Subcutaneous abdominal adipose tissue (tissue), 5 donors: ENCODE results near the gene ASB18.
A peak's percentile ranks its signal among the peaks of the same experiment; 100 is the strongest.

Source experiments
- H3K27ac ChIP-seq: one replicate; pipeline ENCODE4 v1.7.0; 2013; ENCODE audit warnings: low read depth, mild to moderate bottlenecking, inconsistent platforms, low read length, moderate library complexity
- H3K27me3 ChIP-seq, 5 donors: one replicate each; pipeline ENCODE4 v1.7.0; 2013; ENCODE audit warnings: low read length in 5 of 5, inconsistent platforms in 1 of 5; ENCODE audit not compliant: control insufficient read depth in 5 of 5, insufficient read depth in 4 of 5
- H3K36me3 ChIP-seq, 5 donors: one replicate each; pipeline ENCODE4 v1.7.0; 2013; ENCODE audit warnings: low read length in 5 of 5; ENCODE audit not compliant: control insufficient read depth in 5 of 5, insufficient read depth in 5 of 5
- H3K4me1 ChIP-seq, 5 donors: one replicate each; pipeline ENCODE4 v1.7.0; 2013; ENCODE audit warnings: low read length in 5 of 5, mild to moderate bottlenecking in 3 of 5, moderate library complexity in 1 of 5; ENCODE audit not compliant: control insufficient read depth in 5 of 5, insufficient read depth in 5 of 5
- H3K4me3 ChIP-seq, 5 donors: one replicate each; pipeline ENCODE4 v1.7.0; 2013; ENCODE audit warnings: low read length in 5 of 5, low read depth in 1 of 5
- H3K9ac ChIP-seq, 5 donors: one replicate each; pipeline ENCODE4 v1.7.0; 2013; ENCODE audit warnings: low read length in 5 of 5, mild to moderate bottlenecking in 4 of 5, moderate library complexity in 3 of 5
- H3K9me3 ChIP-seq, 5 donors: one replicate each; pipeline ENCODE4 v1.7.0; 2013; ENCODE audit warnings: low read length in 5 of 5; ENCODE audit not compliant: control insufficient read depth in 5 of 5
- donor health status: healthy.
- donor health status: healthy.
- donor health status: healthy.
- donor health status: healthy.
- donor health status: healthy.

Gene ASB18

DNA sequence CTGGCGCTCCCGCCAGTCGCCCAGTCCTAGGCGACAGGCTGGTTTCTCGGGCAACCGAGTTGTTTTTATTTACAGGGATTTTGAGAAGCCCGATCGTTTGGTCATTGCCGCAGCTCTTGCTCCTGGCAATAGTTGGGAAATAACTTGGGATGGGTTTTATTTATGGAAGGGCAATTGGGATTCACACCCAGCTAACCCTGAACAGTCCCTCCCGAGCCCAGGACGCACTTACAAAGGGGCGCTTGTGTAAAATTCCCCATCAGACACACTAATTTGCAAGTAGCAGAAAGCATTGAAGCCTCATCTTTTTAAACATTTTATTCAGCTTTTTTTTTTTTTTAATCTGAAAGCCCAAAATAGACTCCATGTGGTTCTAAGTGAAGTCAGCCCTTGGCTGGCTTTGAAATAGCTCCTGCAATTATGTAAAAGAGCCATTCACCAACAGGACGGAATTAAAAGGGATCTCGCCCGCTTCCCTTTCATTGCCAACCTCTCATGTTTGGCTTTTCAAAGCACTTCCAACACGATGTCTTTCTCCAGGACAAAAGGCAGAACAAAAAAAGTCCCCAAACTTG, 92.4 kb downstream of the ASB18 start:
- no peaks in the 10 kb centered on the region for H3K36me3 ChIP-seq
- no peak overlapping the region for H3K4me3 ChIP-seq
- no peak overlapping the region for H3K27ac ChIP-seq
- peaks cover 0 to 34% (median 20%) of the 10 kb centered on the region in 5 donors for H3K4me1 ChIP-seq
- no peaks in the 10 kb centered on the region for H3K9me3 ChIP-seq
- H3K9ac ChIP-seq: no peak overlapping the region
- H3K27me3 ChIP-seq: peaks cover 68 to 95% (median 79%) of the 10 kb centered on the region in 5 donors

DNA sequence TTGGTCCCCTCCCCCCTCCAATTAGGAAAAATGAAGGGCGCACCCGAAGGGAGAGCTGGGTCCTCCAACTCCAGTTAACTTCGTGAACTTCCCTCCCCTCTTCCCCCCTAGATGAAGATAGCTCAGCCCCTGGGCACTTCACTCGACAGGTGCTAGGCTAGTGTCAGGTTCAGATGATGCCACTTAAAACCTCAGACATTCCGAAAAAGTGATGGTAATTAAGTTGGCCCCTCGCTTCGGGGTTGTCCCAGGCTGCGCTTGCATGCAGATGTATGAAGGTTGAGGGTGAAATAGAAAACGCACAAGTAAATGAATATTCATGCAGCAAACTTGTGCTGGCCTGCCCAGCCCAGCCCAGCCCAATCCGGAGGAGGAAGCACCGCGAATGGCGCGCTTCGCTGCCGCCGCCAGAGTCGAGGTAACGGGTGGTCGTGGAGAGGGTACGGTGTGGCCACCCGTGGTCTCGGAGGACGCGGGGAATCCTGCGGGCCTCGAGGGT, 93.0 kb downstream of the ASB18 start:
- Histone ChIP-seq H3K9me3 (no peaks in the 10 kb centered on the region), H3K9ac (no peak overlapping the region), H3K27me3 (peaks cover 70 to 95% (median 81%) of the 10 kb centered on the region in 5 donors), H3K4me1 (peaks cover 0 to 39% (median 26%) of the 10 kb centered on the region in 5 donors), H3K27ac (no peak overlapping the region), H3K36me3 (no peaks in the 10 kb centered on the region), H3K4me3 (no peak overlapping the region)

DNA sequence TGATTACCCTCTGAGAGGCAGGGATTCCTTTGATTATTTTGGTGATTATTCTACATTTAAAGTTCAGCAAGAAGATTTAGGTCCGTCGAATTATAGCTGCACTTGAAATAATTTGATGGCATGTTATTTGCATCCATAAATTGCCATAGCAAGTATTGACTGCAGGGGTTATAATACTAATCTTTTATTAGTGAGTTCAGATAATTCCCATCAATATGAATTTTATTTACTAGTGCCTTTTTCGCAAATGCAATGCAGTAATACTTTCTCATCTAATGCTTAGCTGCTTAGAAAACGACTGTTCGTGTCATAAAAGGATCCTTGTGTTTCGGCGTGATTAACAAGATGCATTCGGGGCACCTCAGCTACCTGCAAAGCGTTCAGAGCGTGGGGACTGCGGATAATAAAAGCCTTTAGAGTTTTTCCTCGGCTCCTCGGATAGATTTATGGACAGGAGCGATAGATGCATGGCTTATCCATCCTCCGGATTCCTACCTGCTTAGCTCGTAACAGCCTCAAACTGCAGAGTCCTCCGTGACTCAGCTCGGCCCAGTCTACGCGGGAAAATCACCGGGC, 93.5 kb downstream of the ASB18 start:
- no peak overlapping the region for H3K9ac ChIP-seq
- peaks cover 0 to 42% (median 29%) of the 10 kb centered on the region in 5 donors for H3K4me1 ChIP-seq
- no peaks in the 10 kb centered on the region for H3K36me3 ChIP-seq
- peaks cover 76 to 97% (median 86%) of the 10 kb centered on the region in 5 donors for H3K27me3 ChIP-seq
- H3K4me3 ChIP-seq: no peak overlapping the region
- H3K9me3 ChIP-seq: no peaks in the 10 kb centered on the region
- H3K27ac ChIP-seq: no peak overlapping the region

DNA sequence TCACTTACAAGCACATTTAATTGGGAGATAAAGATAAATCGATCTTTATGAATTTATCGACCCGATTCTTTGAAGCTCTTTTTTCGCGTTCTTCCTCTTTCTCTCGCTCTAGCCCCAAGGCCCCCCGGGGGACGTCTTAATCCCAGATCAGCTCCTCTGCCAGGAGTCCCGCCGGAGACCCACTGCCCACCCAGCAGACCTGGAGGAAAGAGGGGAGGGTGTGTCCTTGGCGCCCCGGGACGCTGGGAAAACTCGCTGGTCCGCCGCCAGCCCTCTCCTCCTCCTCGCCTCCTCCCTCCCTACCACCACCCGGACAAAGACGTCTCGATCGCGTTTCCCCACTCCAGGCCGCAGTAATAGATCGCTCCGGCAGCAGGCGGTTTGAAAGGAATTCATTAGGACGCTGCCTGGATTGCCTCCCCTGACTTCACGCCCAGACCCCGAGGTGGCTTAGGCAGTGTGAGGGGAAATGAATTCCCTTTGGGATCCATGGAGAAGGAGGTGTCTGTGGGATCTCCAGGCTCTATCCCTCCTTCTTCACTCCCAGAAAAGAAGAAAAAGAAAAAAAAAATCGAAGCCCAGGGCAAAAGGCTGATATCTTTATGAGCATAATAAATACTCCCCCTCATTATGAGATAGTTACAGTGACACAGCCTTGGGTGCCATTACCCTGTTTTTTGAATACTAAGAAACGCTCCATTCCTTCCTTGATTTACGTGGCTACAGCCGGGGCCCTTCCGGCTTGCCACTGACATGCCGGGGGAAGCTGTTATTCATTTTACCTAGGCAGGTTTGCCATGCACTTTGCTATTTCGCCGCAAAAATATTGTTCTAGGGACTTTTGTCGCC, 94.2 kb downstream of the ASB18 start:
- H3K9ac ChIP-seq: no peak overlapping the region
- H3K27me3 ChIP-seq: peaks cover 82 to 98% (median 86%) of the 10 kb centered on the region in 5 donors
- H3K4me3 ChIP-seq: no peak overlapping the region
- no peaks in the 10 kb centered on the region for H3K9me3 ChIP-seq
- no peaks in the 10 kb centered on the region for H3K36me3 ChIP-seq
- no peak overlapping the region for H3K27ac ChIP-seq
- peaks cover 0 to 42% (median 29%) of the 10 kb centered on the region in 5 donors for H3K4me1 ChIP-seq

DNA sequence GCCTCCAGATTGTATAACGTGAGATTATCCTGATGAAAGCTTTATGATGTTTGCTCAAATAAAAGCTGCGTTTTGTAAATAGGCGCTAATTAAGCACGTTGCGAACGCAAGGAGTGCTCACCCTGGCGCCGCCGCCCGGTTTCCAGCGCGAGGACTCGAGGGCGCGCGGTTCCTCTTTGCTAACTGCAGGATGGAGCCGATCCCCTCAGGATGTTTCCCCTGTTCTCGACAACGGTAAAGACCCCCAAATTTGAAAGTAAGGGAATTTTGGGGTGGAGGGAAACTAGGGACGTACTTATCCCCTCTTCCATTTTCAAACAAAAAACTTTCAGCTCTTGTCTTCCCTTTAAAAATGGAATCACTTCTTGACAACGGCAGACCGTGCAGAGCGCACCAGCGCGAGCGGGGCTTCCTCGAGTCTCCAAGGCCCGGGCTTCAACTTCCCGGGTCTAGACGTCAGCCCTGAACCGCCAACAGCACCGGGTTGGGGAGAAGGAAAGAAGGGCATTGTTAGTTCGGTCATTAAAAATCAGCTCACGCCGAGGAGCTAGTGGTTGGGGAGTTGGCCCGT, 95.0 kb downstream of the ASB18 start:
- Histone ChIP-seq H3K9ac (no peak overlapping the region), H3K36me3 (no peaks in the 10 kb centered on the region), H3K4me3 (no peak overlapping the region), H3K4me1 (peaks cover 0 to 49% (median 36%) of the 10 kb centered on the region in 5 donors), H3K27ac (no peak overlapping the region), H3K9me3 (no peaks in the 10 kb centered on the region), H3K27me3 (peaks cover 83 to 98% (median 86%) of the 10 kb centered on the region in 5 donors)

DNA sequence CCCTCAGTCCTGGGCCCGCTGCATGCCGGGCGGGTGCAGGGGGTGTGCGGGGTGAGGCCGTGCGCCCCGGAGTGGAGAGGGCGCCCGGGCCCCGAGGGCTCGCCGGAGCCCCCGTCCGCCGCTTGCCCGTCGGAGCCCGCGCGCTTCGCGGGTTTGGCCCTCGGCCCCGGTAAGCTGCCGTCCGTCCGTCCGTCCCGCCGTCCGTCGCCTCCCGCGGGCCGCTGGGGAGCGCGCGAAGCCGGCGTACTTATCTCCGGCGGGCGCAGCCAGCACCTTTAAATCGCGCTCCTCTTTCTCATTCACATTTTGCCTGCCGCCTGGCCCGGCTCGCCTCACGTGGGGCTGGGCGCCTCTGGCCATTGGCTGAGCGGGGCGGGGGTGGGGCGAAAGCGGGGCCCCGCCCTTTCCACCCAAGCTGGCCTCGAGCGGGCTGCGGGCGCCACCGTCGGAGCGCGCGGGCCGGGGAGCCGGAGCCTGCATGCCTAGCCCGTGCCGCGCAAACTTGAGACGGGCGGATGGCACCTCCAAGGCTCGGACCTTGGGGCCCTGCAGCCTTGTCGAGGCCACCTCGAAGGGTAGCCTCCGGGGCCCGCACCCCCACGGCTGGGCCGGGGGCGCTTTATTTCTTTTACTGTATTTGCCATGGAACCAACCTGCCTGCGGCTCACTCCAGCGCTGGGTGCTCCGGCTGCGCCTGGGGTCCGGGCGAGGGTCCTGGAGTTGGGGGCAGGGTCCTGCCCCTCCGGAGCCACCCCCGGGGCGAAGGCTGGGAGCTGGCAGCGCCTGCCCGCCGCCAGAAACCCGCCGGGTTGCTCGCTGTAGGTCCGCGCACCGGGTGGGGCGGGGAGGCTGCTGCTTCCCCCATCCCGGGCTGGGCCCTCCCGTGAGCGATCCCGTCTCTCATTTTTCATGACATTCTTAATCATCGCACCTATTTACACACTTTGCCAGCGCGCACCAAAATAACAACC, 95.8 kb downstream of the ASB18 start, which contains the start of gene GBX2:
GBX2 (minus strand) TSS at position 277 of the 971 bp plus-strand sequence. CDS start 415 bp downstream, outside the sequence.
- Histone ChIP-seq H3K27ac (no peak within 1 kb of the TSS), H3K36me3 (no peaks in the 10 kb centered on the region), H3K27me3 (peaks cover 82 to 98% (median 85%) of the 10 kb centered on the region in 5 donors), H3K9me3 (no peaks in the 10 kb centered on the region), H3K9ac (no peak within 1 kb of the TSS), H3K4me3 (peak within 1 kb of the TSS in 3 of 5 donors; percentile 55 to 60 (median 60)), H3K4me1 (peaks cover 0 to 57% (median 44%) of the 10 kb centered on the region in 5 donors)

DNA sequence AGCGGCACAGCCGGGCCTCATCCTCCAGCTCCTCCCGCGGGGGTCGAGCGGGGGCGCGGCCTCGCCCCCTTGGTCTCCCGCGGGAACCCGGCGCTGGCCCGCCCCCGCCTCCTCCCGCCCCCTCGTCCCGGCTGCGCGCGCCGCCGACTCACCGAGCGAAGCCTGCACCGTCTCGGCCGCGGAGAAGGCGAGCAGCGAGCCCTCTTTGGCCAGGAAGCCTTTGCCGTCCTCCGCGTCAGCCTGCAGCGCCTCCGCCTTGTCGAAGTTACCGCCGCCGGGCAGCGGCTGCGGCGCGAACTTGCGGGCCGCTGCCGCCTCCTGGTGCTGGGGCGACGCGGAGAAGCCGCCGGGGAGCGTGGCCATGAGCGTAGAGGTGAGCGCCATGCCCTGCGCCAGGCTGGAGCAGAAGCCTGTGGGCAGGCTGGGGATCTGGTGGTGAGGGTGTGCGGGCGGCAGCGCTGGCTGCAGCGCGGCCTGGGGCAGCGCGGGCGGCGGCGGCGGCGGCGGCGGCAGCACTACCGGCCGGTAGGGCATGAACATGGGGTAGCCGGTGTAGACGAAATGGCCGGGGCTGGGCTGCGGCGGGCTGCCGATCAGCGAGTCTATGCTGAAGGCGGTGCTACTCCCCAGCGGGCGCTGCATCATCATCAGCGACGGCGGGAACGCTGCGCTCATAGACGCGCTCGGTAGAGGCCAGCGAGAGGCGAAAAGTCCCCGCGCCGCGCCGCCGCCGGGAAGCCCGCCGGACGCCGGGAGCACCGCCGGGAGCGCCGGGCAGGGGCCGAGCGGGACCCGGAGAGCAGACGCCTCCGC, 96.7 kb downstream of the ASB18 start:
- peaks cover 0 to 58% (median 44%) of the 10 kb centered on the region in 5 donors for H3K4me1 ChIP-seq
- H3K4me3 ChIP-seq: peak overlapping the region in 3 of 5 donors; percentile 55 to 60 (median 60)
- peaks cover 81 to 98% (median 84%) of the 10 kb centered on the region in 5 donors for H3K27me3 ChIP-seq

DNA sequence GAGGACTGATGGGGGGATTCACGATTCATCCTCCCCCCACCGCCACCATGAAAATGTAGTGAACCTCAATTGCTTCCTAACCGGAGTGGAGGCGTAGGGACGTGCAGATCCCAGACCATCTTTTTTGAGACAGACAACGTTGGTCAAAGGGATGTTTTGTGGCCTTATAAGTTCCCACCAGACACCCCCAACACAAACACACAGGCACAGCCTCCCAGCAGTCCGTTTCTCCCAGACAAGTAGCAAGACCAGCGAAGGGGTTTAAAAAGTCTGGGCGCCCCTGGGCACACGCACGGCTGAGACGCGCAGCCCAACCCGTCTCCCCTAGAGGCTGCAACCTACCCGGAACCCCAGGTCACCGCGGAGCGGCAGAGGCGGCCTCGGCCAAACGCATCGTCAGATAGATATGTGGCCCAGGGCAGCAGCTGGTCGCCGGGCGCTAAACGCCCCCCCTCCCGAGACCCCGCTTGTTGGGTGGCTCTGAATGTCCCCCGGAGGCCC, 97.4 kb downstream of the ASB18 start:
- Histone ChIP-seq H3K36me3 (no peaks in the 10 kb centered on the region), H3K4me3 (peak overlapping the region in 4 of 5 donors; percentile 55 to 60 (median 58)), H3K9ac (no peak overlapping the region), H3K4me1 (peaks cover 0 to 56% (median 42%) of the 10 kb centered on the region in 5 donors), H3K27ac (no peak overlapping the region), H3K9me3 (no peaks in the 10 kb centered on the region), H3K27me3 (peaks cover 81 to 98% (median 84%) of the 10 kb centered on the region in 5 donors)

More for the DNA sequence above, 96.7 kb downstream of the ASB18 start:
- H3K9ac ChIP-seq: no peak overlapping the region
- no peaks in the 10 kb centered on the region for H3K36me3 ChIP-seq
- no peaks in the 10 kb centered on the region for H3K9me3 ChIP-seq
- H3K27ac ChIP-seq: no peak overlapping the region
